Activated gamma-delta T cell (primary cell): Measurements from ENCODE around the gene RASL10B.

Experiments
- DNase-seq: peaks from one replicate; lab custom pipeline; 2025; lab: John Stamatoyannopoulos, UW

Gene RASL10B

DNA sequence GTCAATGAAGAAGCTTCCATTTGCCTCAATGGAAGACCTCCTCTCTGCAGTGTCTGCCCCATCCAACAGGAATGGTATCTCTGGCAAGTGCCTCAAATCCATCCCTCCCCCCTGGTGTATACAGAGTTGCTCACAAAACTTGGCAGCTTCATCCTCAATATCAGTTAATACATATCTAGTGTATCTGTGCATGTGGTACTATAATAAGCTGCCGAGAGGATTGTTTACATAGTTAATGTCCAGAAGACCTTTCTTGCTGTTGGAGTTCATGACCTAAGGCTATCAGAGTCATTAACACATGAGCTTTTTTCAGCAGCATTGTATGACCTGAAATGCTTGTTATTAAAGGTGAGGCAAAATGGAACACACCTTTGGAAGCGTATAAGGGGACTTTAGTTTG lies 14.0 kb upstream of the RASL10B start:
- no peak for DNase-seq

DNA sequence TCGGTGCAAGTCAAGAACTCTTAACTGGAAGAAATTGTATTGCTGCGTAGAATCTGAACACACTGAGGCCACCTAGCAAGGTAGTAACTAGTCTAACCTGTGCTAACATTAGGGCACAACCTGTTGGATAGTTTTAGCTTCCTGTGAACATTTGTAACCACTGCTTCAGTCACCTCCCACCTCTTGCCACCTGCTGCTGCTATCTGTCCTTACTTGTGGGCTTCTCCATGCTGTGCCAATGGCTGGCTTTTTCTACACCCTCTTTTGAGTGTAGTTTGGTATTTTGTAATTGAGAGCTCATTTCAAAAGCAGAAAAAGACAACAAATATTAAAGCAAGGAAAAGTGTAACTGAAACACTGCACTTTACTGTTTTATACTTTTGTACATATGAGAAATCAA lies 7.7 kb upstream of the RASL10B start:
- no peak for DNase-seq

DNA sequence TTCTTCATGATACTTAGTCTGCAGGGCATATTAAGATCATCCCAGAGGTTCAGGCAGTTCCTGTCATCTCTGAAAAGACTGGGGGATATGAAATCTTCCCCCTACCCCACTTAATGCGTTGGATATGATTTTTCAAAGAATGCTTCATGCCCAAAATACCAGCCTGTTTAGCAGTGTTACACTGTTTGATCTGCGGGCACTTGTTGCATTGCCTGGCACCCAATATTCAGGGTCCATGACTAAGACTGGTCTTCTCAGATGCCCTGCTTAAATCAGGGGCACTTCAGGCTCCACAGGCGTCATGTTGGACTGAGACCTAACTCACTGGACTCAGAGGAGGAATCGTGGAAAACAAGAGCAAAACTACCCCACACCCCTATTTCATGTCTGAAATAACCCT lies 6.4 kb upstream of the RASL10B start:
- DNase-seq, result no peak

DNA sequence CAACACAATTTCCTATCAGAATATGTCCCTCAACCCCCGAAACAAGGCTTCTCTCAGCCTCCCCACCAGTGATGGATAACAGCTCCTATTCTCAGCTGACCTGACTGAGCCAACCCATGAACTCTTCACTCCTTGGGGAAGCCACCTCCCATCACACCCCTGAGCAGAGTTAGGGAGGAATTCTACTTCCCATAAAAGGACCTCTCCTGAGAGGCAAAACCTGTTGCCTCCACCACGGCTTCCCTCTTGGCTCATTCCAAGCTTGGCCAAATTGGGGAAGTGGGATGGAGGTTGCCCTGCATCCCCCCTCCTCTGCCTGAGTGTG lies 5.7 kb upstream of the RASL10B start:
- DNase-seq, result no peak

GRCh38 chr17:35726127-35726952 lies 5.1 kb upstream of the RASL10B start:
- DNase-seq, result no peak

GRCh38 chr17:35726953-35727460 lies 4.4 kb upstream of the RASL10B start:
- DNase-seq, result no peak

- DNase-seq, result no peak
These were observed 3.8 kb upstream of the RASL10B start for GRCh38 chr17:35727635-35728034.

GRCh38 chr17:35728551-35728950 lies 2.9 kb upstream of the RASL10B start:
- DNase-seq, result no peak

DNA sequence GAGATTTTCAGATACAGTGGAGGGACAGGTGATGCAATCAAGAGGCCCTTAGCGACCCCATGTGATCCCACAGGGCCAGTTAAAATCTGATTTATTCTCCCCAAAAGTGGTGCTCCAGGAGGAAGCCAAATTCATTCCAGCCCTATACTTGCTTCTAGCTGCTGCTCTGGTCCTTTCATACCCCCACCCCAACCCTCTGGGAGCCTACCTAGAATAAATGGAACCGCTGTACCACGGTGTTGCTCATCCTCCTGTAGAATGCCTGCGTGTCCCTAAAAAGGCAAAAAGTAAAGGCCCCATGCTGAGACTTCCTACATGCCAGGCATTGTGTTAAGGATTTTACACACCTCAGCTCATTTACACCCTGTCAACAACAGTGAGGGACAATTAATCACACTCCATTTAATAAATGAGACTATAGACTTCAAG lies 2.0 kb upstream of the RASL10B start:
- no peak for DNase-seq

DNA sequence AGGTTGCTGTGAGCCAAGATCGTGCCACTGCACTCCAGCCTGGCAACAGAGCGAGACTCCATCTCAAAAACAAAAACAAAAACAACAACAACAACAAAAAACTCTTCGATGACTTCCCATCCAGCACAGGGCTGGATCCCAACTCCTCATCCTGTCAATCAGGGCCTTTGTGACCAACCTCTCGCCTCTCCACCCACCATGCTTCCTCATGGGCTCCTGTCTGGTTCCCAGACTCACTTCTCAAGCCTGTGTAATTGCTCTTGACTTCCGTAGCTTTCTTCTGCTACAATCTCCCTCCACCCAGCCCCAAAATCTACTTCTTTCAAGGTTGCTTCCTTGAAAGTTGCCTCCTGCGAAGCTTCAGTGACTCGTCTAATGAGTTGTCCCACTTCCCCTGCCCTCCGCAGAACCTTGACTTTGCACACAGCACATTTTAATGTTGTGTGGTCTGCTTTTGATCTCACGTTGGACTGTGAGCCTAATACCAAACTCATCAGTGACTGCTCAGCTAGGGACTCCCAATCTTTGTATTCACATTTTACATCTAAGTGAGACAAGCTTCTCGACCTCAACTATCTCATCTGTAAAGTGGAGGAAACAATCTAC lies 936 bp upstream of the RASL10B start:
- DNase-seq, result no peak

- DNase-seq, result no peak
These were observed 722 bp downstream of the RASL10B start for GRCh38 chr17:35731917-35732805.

- no peak for DNase-seq
These were observed 1.3 kb downstream of the RASL10B start for GRCh38 chr17:35732806-35733136.

DNA sequence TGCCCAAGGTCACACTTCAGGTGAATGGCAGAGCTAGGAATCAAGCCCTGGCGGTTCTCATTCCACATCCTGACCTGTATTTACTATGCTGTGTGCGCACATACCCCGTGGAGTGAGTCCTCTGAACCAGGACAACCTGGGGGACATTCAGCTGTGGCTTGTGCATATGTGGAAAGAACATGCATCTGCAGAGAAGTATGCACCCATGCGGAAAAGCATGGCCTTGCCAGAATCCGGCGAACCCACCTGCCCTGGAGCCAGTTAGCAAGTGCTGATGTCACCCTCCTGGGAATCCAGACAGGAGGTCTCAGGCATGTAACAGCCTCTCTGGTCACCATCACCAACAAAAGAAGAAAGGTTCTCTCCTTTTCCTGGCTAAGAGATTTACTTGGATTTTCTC lies 1.9 kb downstream of the RASL10B start:
- no peak for DNase-seq

DNA sequence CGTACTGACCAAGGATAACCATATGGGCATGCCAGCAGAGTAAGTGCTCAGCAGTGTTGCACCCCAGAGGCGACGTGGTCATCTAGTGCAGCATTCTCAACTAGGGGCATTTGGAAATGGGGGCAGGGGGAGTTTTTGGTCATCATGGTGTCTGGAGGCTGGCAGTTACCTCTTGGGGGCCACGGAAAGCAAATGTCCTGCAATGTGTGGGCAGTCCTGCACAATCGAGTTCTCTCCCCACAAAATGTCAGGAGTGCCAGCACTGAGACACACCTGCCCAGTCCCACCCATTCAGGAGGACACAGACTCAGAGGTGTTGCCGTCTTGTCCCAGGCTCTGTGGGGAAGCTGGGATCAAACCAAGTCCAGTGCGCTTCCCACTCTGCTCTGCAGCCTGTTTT lies 3.0 kb downstream of the RASL10B start:
- no peak for DNase-seq

DNA sequence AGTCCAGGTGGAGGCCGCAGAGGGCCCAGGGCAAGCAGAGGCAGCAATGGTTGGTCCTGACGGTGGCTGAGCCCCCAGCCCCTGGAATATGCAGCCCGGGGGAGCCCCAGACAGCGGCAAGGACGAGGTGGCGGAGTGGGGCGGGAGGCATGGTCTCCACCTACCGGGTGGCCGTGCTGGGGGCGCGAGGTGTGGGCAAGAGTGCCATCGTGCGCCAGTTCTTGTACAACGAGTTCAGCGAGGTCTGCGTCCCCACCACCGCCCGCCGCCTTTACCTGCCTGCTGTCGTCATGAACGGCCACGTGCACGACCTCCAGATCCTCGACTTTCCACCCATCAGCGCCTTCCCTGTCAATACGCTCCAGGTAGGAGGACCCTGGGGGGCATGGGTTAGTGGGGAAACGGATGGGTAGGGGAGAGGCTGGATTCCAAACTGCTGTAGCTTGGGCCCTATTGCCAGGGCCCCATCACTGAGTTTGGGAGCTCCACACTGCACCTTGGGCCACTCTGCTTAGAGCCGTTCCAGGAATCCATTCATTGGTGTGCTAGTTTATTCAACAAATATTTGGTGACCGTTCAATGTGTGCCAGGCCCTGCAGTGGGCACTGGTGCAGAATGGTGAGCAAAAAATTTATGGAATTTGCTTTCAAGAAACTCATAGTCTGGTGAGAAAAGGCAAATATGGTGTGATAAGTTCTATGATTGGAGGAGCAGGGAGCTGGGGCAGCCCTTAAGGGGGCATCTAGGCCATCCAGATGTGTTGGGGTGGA lies 3.8 kb downstream of the RASL10B start:
- DNase-seq, result no peak

DNA sequence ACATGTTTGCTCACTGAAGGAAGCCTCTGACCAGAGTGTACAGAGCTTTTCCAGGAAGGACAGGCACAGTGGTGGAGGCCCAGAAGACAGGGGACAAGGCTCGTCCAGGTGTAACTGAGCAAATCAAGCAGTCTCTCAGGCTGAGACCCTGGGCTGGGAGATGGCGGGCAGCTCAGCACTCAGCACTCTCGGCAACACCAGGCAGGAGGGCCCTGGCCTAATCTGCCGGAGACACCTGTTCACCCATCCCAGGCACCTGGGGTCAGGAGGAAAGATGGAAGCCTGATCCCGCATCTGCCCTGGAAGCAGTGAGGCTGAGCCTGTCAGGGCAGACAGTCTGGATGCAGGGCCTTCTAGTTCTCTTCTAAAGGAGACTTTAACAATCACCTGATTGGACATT lies 4.8 kb downstream of the RASL10B start:
- DNase-seq, result no peak

- no peak for DNase-seq
These were observed 7.2 kb downstream of the RASL10B start for GRCh38 chr17:35738519-35739133.

GRCh38 chr17:35740216-35740615 lies 8.8 kb downstream of the RASL10B start:
- no peak for DNase-seq

- no peak for DNase-seq
These were observed 9.8 kb downstream of the RASL10B start for GRCh38 chr17:35740997-35741931.

DNA sequence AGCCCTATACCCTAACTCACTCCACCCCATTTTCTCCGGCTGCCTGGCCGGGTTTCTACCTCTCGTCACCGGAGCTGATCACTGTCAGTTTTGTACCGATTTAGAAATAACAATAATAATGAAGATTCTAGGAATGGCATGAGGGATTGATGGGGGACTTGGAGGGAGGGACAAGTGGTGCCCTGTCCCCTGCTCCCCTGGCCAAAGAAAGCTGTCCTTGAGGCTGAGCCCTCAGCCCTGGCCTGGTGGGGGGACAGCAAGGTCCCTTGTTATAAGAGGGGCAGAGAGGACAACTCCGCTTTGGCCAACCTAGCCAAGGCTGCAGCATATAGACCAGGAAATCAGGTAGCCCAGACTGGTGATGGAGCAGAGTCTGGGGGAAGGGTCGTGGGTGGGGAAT lies 11.1 kb downstream of the RASL10B start:
- DNase-seq, result no peak
